Measurements from ENCODE around the gene PMS2.
"Not testable (repeated sequence)": the region's sequence is repeated elsewhere in the genome, so short reads cannot be mapped to it uniquely, and the experiment has no call there.

Gene PMS2

GRCh38 chr7:6007386-6007785 is 1.5 kb downstream of the PMS2 start:
- Histone ChIP-seq H3K4me2 (ENCODE audit: low read depth, low read length) (no peak overlapping the region; the same call in 1 of the 2 replicates), H3K9me2 (replicated peaks; ENCODE audit: insufficient read depth, low read length) (no peaks in the 10 kb centered on the region), H3K9me3 (replicated peaks; ENCODE audit: insufficient read depth, low read length) (no peaks in the 10 kb centered on the region), H3K27ac (ENCODE audit: low read length) (no peak overlapping the region), H3K36me3 (replicated peaks; ENCODE audit: insufficient read depth, low read length) (no peaks in the 10 kb centered on the region), H2AFZ (ENCODE audit: low read length) (no peak overlapping the region), H3K9ac (ENCODE audit: low read length) (no peak overlapping the region), H3K4me1 (ENCODE audit: low read length) (no peaks in the 10 kb centered on the region), H3K27me3 (replicated peaks; ENCODE audit: insufficient read depth, low read length) (no peaks in the 10 kb centered on the region), H4K20me1 (ENCODE audit: insufficient read depth, low read length) (no peaks in the 10 kb centered on the region), H3K79me2 (ENCODE audit: low read length) (peaks cover 37% of the 10 kb centered on the region), H3F3A (ENCODE audit: insufficient read depth, low read length) (peaks cover 5% of the 10 kb centered on the region; the same call in 1 of the 2 replicates), H3K4me3 (ENCODE audit: low read length) (no peak overlapping the region)
- DNase-seq: no peak
- TF ChIP-seq, protein P1, sequence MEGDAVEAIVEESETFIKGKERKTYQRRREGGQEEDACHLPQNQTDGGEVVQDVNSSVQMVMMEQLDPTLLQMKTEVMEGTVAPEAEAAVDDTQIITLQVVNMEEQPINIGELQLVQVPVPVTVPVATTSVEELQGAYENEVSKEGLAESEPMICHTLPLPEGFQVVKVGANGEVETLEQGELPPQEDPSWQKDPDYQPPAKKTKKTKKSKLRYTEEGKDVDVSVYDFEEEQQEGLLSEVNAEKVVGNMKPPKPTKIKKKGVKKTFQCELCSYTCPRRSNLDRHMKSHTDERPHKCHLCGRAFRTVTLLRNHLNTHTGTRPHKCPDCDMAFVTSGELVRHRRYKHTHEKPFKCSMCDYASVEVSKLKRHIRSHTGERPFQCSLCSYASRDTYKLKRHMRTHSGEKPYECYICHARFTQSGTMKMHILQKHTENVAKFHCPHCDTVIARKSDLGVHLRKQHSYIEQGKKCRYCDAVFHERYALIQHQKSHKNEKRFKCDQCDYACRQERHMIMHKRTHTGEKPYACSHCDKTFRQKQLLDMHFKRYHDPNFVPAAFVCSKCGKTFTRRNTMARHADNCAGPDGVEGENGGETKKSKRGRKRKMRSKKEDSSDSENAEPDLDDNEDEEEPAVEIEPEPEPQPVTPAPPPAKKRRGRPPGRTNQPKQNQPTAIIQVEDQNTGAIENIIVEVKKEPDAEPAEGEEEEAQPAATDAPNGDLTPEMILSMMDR (IDR thresholded peaks at IDR 0.05; ENCODE audit: low read length): no peak
- TF ChIP-seq EZH2phosphoT487 (IDR thresholded peaks at IDR 0.05; ENCODE audit: low read length): no peak
- TF ChIP-seq EZH2 (optimal IDR thresholded peaks at IDR 0.05; ENCODE audit: low read depth, low read length): no peak

DNA sequence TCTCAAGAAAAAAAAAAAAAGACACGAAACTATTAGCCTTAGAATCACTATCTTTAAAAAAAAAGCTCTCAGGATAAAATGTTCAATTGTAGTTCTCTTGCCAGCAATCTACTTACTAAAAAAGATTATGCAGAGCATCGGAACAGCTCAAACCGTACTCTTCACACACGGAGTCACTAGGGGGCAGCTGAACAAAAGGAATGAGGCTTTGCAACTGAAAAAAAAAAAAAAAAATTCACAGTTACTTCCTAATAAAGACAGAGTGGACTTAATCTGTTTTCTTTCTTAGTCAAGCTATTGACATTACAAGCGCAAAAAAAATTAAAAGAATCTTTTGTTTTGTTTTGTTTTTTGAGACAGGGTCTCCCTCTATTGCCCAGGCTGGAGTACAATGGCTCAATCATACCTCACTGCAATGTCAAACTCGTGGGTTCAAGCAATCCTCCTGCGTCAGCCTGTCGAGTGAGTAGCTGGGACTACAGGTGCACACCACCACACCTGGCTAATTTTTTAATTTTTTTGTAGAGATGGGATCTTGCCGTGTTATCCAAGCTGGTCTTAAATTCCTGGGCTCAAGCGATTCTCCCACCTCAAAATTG is 11.5 kb downstream of the PMS2 start:
- Histone ChIP-seq H3F3A (ENCODE audit: insufficient read depth, low read length) (no peaks in the 10 kb centered on the region), H3K27me3 (replicated peaks; ENCODE audit: insufficient read depth, low read length) (no peaks in the 10 kb centered on the region), H3K9ac (ENCODE audit: low read length) (no peak overlapping the region), H4K20me1 (ENCODE audit: insufficient read depth, low read length) (no peaks in the 10 kb centered on the region), H3K9me3 (replicated peaks; ENCODE audit: insufficient read depth, low read length) (no peaks in the 10 kb centered on the region), H3K27ac (ENCODE audit: low read length) (no peak overlapping the region), H3K79me2 (ENCODE audit: low read length) (no peaks in the 10 kb centered on the region), H2AFZ (ENCODE audit: low read length) (no peak overlapping the region), H3K4me3 (ENCODE audit: low read length) (no peak overlapping the region), H3K4me1 (ENCODE audit: low read length) (no peaks in the 10 kb centered on the region), H3K36me3 (replicated peaks; ENCODE audit: insufficient read depth, low read length) (peaks cover 4% of the 10 kb centered on the region; the same call in 1 of the 2 replicates), H3K4me2 (ENCODE audit: low read depth, low read length) (no peak overlapping the region), H3K9me2 (replicated peaks; ENCODE audit: insufficient read depth, low read length) (no peaks in the 10 kb centered on the region)
- peak; percentile 55 for DNase-seq
- TF ChIP-seq EZH2 (optimal IDR thresholded peaks at IDR 0.05; ENCODE audit: low read depth, low read length) (no peak), EZH2phosphoT487 (IDR thresholded peaks at IDR 0.05; ENCODE audit: low read length) (no peak)
- TF ChIP-seq, protein P1 (IDR thresholded peaks at IDR 0.05; ENCODE audit: low read length): peak; percentile 54

- not testable (repeated sequence) for H2AFZ ChIP-seq (ENCODE audit: low read length); H3K9ac ChIP-seq (ENCODE audit: low read length); H3K4me3 ChIP-seq (ENCODE audit: low read length); H3K4me2 ChIP-seq (ENCODE audit: low read depth, low read length); H4K20me1 ChIP-seq (ENCODE audit: insufficient read depth, low read length); H3K36me3 ChIP-seq (replicated peaks; ENCODE audit: insufficient read depth, low read length); H3K79me2 ChIP-seq (ENCODE audit: low read length); H3F3A ChIP-seq (ENCODE audit: insufficient read depth, low read length); H3K9me2 ChIP-seq (replicated peaks; ENCODE audit: insufficient read depth, low read length); H3K9me3 ChIP-seq (replicated peaks; ENCODE audit: insufficient read depth, low read length); DNase-seq; H3K27ac ChIP-seq (ENCODE audit: low read length); H3K27me3 ChIP-seq (replicated peaks; ENCODE audit: insufficient read depth, low read length); H3K4me1 ChIP-seq (ENCODE audit: low read length)
Observed at GRCh38 chr7:5987061-5987460, 21.8 kb downstream of the PMS2 start.

DNA sequence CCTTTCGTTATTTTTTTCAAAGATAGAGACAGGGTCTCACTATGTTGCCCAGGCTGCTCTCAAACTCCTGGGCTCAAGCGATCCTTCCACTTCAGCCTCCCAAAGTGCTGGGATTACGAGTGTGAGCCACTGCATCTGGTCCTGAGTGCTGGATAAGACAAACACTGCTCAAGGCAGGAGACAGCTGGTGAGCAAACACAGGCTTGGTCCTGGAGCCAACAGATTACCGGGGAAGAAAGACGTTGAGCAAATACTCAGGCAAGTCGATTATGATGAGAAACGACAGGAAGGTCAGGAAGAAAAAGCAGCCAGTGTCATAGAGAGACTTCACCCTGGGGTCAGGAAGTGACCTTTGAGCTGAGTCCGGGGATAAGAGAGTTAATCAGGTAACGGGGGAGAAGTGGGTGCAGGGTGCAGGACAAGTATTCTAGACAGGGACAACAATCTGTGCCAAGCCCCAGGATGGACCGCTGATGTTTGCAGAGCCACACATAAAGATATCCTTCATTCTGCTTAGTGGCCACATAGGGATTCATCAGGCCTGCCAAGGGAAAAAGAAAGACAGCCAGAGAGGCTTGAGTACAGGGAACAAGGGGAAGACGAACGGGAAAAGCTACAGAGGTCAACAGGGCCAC is 29.1 kb downstream of the PMS2 start:
- not testable (repeated sequence) for H3K4me1 ChIP-seq (ENCODE audit: low read length); H3F3A ChIP-seq (ENCODE audit: insufficient read depth, low read length); H3K27me3 ChIP-seq (replicated peaks; ENCODE audit: insufficient read depth, low read length); H3K9ac ChIP-seq (ENCODE audit: low read length); H3K36me3 ChIP-seq (replicated peaks; ENCODE audit: insufficient read depth, low read length); DNase-seq; H3K9me3 ChIP-seq (replicated peaks; ENCODE audit: insufficient read depth, low read length); H3K4me2 ChIP-seq (ENCODE audit: low read depth, low read length); H2AFZ ChIP-seq (ENCODE audit: low read length); H3K4me3 ChIP-seq (ENCODE audit: low read length); H3K9me2 ChIP-seq (replicated peaks; ENCODE audit: insufficient read depth, low read length); H3K27ac ChIP-seq (ENCODE audit: low read length); H4K20me1 ChIP-seq (ENCODE audit: insufficient read depth, low read length); H3K79me2 ChIP-seq (ENCODE audit: low read length)

GRCh38 chr7:5973580-5973979 is 35.3 kb downstream of the PMS2 start:
- H3K9ac ChIP-seq (ENCODE audit: low read length); H3K9me3 ChIP-seq (replicated peaks; ENCODE audit: insufficient read depth, low read length); H3K79me2 ChIP-seq (ENCODE audit: low read length); H3K36me3 ChIP-seq (replicated peaks; ENCODE audit: insufficient read depth, low read length); H3F3A ChIP-seq (ENCODE audit: insufficient read depth, low read length); H3K4me1 ChIP-seq (ENCODE audit: low read length); H3K27ac ChIP-seq (ENCODE audit: low read length); H4K20me1 ChIP-seq (ENCODE audit: insufficient read depth, low read length); H2AFZ ChIP-seq (ENCODE audit: low read length); H3K27me3 ChIP-seq (replicated peaks; ENCODE audit: insufficient read depth, low read length); H3K4me2 ChIP-seq (ENCODE audit: low read depth, low read length); DNase-seq; H3K9me2 ChIP-seq (replicated peaks; ENCODE audit: insufficient read depth, low read length); H3K4me3 ChIP-seq (ENCODE audit: low read length): not testable (repeated sequence)

DNA sequence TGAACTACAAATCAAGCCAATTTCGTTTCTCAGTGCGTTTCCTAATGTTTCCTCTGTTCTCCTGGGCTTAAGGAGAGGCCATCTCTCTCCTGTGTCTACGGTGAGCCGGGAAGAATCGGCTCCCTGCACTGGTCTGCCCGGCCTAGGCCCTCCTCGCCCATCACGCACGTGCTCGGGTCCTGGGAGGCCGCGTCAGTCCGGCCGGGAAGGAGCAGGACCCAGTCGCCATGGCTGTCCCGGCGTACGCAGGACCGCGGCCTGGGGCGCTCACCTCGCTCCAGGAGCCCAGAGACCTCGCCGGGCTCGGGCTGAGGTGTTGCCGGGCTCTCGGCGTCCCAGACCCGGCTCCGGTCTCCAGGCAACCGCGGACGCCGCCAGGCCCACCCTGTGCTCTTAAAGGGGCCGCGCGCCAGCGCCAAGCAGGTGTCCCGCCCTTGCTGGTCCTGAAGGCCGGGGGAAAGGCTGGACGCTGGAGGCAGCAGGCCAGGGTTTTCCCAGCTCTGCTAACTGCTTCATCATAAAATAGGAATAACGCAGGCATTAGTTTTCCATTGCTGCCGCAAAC is 38.4 kb downstream of the PMS2 start, which contains the start of gene RSPH10B:
Gene RSPH10B, minus strand, starts transcription at position 343 of the 565 bp plus-strand sequence. CDS start 3,573 bp downstream, outside the sequence.
- H3K79me2 ChIP-seq (ENCODE audit: low read length); H3K9me2 ChIP-seq (replicated peaks; ENCODE audit: insufficient read depth, low read length); H3K27me3 ChIP-seq (replicated peaks; ENCODE audit: insufficient read depth, low read length); H3K27ac ChIP-seq (ENCODE audit: low read length); H3K4me3 ChIP-seq (ENCODE audit: low read length); H2AFZ ChIP-seq (ENCODE audit: low read length); DNase-seq; H3K9ac ChIP-seq (ENCODE audit: low read length); H3K4me1 ChIP-seq (ENCODE audit: low read length); H3K9me3 ChIP-seq (replicated peaks; ENCODE audit: insufficient read depth, low read length); H3K36me3 ChIP-seq (replicated peaks; ENCODE audit: insufficient read depth, low read length); H3K4me2 ChIP-seq (ENCODE audit: low read depth, low read length); H4K20me1 ChIP-seq (ENCODE audit: insufficient read depth, low read length); H3F3A ChIP-seq (ENCODE audit: insufficient read depth, low read length): not testable (repeated sequence)

Data from MM.1S (cell line).